GM19193 (cell line): ENCODE data around the gene CDC42.

Experiments
- POLR2A ChIP-seq: IDR thresholded peaks from 4 replicates; pipeline ENCODE4 v1.6.1; 2011; ENCODE audit not compliant: insufficient read depth, insufficient read length; ENCODE audit errors: extremely low read depth

The CDC42 gene

DNA sequence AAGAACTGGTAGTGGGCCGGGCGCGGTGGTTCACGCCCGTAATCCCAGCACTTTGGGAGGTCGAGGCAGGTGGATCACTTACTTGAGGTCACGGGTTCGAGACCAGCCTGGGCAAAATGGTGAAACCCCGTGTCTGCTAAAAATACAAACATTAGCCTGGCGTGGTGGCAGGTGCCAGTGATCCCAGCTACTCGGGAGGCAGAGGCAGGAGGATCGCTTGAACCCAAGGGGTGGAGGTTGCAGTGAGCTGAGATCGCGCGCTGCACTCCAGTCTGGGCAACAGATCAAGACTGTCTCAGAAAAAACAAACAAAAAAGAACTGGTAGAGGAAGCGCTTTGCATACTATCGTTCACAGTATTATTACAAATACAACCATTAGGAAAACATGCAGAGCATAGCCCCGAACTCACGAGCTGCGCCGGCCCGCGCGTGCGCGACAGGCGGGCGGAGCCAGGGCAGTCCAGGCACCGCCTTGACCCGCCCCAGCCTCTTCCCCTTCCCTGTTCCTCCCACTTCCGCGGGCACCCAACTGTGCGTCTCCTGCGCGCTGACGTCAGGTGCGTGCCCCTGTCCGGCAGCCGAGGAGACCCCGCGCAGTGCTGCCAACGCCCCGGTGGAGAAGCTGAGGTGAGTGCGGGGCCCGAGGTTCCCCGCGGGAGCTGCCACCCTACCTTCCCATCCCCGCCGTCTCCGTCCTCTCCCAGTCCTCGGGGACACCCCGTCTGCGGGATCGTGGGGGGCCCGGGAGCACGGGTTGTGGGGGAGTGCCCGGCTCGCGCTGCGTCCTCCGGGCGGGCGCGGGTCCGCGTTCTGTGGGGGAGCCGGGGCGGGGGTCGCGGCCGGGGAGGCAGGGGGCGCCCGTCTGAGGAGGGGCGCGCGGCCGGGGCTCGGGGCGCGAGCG lies at the start of gene CDC42:
TSS of gene CDC42 (plus strand) at position 595 of the 902 bp plus-strand sequence. CDS start 25,770 bp downstream, outside the sequence.
- peak; percentile 96 for TF ChIP-seq POLR2A

DNA sequence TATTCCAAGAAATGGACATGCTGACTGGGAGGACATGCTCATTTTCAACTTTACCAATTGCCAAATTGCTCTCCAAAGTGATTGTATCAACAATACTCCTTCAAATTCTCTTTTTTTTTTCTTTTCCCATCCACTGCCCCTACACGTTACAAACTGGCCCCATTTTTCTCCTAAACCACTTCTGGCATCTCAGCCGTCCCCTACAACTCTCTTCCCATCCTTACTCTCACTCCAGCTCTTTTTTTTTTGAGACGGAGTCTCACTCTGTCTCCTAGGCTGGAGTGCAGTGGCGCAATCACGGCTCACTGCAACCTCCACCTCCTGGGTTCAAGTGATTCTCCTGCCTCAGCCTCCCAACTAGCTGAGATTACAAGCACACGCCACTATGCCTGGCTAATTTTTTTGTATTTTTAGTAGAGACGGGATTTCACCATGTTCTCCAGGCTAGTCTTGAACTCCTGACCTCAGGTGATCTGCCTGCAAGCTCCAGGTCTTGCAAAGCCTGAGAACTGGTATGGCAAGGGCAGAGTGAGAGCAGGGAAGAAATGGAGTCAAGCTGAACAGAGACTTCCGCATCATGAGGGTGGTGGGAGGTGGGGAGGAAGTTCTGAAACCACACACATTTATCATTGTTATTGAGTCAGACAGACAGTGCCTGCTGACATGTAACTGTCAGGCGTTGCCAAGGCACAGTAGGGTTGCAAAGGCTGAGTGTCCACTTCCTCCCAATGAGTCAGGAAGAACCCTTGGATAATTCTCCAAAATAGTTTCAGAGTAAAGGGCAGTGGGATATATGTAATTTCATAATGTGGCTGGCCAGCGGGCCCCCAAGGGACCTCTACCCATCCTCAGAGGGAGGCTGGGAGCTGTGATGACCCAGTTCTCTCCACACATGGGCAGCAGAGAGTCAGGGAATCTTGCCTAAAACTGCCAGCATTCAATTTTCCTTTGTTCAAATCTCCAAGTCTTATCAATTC lies 33.6 kb upstream of the CDC42 start:
- no peak for TF ChIP-seq POLR2A

DNA sequence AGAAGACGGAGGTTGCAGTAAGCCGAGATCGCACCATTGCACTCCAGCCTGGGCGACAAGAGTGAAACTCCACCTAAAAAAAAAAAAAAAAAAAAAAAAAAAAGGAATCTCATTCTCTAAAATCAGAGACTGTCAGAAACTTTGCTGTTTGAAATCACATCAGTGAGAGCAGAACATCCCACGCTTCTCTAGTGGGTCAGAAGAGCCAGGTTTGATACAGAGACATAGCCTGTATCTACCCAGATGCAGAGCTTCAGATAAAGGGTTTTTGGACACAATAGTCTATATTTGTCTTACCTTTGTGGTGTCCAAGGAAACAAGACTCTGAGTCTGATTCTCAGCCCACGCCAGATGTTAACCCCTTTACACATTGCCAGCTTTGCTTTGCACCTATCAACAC lies 31.4 kb upstream of the CDC42 start:
- TF ChIP-seq POLR2A = no peak

DNA sequence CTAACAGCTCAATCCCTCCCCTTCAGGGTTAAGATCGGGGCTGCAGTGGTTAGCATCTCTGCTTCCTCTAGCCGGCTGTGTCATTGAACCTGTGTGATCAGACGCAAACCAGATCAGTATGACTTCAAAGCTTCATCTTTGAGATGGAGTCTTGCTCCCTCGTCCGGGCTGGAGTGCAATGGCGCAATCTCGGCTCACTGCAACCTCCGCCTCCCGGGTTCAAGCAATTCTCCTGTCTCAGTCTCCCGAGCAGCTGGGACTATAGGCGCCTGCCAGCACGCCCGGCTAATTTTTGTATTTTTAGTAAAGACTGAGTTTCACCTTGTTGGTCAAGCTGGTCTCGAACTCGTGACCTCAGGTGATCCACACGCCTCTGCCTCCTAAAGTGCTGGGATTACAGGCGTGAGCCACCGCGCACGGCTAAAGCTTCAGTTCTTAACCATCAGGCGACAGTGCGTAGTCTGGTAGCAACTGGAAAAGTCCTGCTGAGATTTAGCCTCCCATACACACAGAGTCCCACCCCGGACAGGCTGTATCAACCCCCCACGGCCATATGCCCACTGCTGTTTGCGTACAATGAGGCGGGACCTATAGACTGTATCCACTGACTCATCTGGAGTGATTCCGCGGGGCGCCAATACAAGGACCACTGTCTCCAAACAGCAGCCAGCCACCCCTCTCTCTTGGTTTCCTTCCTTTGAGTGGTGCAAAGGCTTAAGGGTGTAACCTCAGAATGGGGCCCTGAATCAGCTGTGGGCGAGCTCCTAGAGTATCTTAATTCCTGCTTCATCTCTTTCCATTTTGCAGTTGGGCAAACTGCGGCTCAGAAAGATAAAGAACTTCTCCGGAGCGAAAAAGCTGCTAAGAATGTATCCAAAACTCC lies 27.8 kb upstream of the CDC42 start:
- TF ChIP-seq POLR2A = no peak

DNA sequence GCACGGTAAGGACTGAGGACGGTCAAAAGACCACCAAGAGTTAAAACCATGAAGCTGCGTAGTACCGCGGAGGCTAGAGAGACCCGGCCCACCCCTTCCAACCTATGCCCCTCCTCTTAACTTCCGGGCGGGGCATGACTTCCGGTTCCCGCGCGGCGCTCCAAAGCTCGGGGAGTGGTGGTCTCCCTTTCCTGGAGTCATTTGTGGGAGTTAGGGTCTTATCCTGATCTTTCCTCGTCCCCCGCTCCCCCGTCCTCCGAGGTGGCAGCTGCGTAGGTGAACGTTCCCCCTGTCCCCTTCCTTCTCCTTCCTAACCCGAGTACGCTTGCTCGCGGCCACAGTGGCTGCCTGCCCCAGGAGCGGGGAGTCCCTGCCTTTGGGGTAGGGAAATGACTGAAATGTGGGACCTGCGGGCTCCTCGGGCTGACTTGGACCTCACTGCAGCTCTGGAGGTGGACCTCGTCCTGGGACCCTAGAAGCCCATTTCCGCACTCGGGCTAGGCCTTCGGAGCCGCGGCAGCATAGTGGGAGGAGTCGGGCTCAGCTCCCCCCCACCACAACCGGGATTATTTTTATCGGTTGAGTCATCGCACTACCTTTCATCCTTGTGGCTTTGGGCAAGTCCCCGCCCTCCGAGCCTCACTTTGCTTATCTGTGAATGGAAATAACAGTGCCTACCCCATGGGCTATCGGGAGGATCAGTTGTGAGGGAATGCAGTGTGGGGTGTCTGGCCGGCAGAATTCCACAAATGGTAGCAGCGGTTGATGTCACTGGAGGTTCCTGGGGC lies 26.9 kb upstream of the CDC42 start:
- peak; percentile 83 for TF ChIP-seq POLR2A

DNA sequence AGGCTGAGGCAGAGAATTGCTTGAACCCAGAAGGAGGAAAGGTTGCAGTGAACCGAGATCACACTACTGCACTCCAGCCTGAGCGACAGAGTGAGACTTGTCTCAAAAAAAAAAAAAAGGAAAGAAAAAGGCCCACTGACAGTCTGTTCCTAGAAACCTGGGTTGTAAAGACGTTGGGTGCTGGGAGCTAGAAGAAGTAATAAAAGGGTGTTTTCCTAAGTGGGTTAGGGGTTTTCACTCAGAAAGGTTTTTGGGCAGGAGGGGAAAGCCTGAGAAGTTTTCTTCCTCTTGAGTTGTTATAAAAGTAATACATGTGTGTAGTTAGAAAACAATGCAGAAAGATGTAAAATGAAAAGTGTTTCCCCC lies 25.6 kb upstream of the CDC42 start:
- TF ChIP-seq POLR2A = no peak

DNA sequence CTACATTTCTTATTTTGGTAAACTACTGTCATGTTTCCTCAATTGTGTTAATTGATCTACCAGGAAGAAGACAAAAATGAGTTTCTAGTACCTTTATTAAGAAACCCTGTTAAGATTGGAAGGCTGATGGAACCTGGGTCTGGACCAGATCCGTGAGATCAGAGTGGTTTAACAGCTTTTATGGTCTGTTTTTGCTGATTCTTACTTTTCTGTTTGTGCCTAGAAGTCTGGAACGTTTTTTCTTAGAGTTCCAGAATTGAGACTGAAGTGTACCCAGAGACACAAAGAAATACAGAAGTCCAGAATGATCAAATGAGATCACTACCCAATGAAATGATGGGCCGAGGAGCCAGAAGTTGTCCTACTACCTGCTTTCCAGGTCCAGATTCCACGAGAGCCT lies 22.5 kb upstream of the CDC42 start:
- TF ChIP-seq POLR2A = no peak

DNA sequence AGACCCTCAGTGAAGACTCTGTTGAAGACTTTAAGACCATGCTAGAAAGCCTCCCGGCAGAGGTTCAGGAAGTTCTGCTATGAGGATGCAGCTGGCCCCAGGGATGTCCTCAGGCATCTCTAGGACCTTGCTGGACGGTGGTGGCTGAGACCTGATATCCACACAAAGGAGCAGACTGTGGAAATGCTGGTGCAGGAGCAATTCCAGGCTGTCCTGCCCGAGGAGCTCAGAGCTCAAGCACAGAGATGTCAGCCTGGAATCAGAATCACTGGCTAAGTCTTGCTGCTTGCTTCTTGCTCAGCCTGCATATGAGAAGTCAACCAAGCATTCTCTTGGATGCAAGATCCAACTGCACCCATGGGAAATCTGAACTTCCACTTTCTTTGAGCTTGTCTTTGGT lies 22.0 kb upstream of the CDC42 start:
- no peak for TF ChIP-seq POLR2A

DNA sequence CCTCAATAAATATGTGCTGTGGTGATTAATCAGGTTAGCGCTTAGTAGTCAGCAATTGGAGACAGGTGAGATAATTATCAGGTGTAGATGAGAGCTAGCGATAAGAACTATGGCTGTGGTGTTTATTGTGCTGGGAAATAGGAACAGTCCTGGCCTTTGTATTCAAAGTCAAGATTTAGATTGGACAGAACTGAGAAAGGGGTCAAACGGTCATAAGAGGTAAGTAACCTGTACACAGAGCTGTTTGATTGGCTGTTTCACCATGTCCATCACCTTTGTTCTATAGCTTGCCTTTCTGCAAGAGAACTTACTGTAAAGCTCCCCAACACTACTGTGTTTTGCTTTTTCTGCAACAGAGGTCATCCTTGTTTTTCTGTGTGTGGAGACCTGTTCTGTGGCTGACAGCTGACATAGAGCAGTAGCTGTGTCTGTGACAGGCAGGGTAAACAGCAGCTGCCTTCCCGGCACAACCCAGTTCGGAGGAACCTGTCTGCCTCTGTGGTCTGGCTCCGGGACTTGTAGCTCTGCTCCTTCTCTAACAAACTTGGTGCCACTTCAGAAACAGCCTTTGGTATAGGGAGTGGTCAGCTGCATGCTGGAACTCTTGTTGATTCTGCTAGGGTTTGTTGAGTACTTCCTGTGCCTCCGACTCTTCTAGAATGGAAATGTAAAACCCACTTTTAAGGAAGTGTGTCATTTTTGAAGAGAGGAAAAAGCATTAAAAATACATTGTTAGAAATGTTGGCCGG lies 21.1 kb upstream of the CDC42 start:
- no peak for TF ChIP-seq POLR2A

DNA sequence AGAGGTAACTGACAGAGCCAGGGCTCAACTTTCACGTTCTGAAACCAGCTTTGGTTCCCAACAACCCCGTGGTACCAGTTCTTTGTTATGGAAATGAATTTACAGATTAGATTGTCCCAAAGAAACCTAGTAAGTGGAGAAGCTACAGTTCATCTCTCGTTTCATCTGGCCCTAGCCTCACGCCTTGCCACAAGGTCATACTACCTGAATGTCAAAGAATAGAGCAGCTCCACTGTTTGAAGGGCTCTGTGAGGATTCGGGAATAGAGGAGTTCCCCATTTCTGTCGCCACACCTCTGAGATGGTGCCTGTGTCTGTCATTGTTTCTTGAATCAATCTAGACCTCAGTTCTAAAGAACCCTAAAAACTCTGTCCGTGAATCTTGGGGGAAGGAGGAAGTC lies 15.0 kb upstream of the CDC42 start:
- TF ChIP-seq POLR2A = no peak

DNA sequence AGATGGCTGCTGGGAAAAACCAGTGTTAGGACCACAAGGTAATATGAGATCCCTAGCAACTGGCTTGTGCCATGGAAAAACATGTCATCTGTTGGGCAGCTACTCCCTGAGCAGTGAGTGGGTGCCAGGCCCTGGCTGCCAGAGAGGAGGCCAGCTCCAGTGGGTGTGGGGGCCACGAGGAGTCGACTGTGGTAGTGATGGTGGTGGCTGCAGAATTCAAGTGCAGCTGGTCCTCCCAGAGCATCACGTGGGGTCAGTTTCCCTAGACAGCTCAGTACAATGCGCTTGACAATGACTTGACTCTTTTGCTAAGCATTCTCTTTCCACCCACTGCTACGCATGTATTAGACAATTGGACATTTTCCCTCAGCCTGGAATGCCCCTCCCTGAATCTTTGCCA lies 14.5 kb upstream of the CDC42 start:
- TF ChIP-seq POLR2A = no peak

DNA sequence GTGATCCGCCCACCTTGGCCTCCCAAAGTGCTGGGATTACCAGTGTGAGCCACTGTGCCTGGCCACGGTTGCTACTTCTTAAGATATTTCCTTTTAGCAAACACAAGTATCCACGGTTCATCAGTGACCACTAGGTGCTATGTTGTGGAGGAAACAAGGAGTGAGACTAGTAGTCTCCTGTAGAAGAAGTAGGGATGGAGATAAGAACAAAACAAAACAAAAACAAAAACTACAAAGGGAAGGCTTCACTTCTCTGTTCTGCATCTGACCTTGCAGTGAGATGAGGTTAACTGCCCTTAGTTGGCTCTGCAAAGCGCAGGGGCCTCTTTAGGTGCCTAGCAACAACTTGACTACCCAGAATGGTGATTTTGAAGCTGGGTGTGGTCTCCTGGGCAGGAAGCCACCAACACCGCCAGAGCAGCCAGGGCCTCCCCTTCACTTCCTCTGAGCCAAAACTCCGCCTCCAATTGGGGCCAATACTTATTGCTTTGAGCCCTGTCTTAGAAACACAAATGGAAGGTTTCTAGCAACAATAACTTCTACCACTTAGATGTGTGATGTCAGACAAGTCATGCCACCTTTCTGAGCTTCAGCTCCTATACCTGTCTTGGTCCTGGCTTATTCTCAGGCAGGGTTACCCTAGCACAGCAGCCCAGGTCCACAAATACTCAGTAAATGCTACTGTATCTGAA lies 12.8 kb upstream of the CDC42 start:
- TF ChIP-seq POLR2A = peak; percentile 50

DNA sequence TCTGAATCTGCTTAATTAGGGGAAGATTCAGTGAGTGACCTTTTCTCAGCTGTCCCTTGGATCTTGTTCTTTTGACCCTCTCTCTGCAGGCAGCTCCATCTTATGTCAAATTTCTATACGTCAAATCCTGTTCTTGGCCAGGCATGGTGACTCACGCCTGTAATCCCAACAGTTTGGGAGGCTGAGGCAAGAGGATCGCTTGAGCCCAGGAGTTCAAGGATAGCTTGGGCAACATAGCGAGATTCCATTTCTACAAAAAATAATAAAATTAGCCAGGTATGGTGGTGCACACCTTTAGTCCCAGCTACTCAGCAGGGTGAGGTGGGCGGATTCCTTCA lies 12.3 kb upstream of the CDC42 start:
- no peak for TF ChIP-seq POLR2A
